GM06990 (cell line): Measurements from ENCODE around the gene KAT6B.
A peak's percentile ranks its signal among the peaks of the same experiment; 100 is the strongest.

Source experiments
- DNase-seq: peaks from one replicate; pipeline ENCODE4 v3.0.0-alpha.2; 2011; ENCODE audit not compliant: insufficient read length; ENCODE audit errors: extremely low read depth
- H3K27me3 ChIP-seq: replicated peaks from 2 replicates; pipeline ENCODE4 v1.6.0; 2011; ENCODE audit warnings: low read length; ENCODE audit not compliant: control insufficient read depth, insufficient read depth
- H3K36me3 ChIP-seq: 2 replicates; pipeline ENCODE4 v1.5.1; 2011; ENCODE audit warnings: low read length; ENCODE audit not compliant: control insufficient read depth, insufficient read depth
- H3K4me3 ChIP-seq: replicated peaks from 2 replicates; pipeline ENCODE4 v1.5.1; 2011; ENCODE audit warnings: low read depth, mild to moderate bottlenecking, control low read depth, low read length
- TF ChIP-seq, protein P1 (sequence below): IDR thresholded peaks from 2 replicates; pipeline ENCODE4 v1.5.1; 2011; ENCODE audit warnings: low read length, control low read depth, mild to moderate bottlenecking, inconsistent platforms; ENCODE audit not compliant: insufficient read depth, poor library complexity, severe bottlenecking

The KAT6B gene

DNA sequence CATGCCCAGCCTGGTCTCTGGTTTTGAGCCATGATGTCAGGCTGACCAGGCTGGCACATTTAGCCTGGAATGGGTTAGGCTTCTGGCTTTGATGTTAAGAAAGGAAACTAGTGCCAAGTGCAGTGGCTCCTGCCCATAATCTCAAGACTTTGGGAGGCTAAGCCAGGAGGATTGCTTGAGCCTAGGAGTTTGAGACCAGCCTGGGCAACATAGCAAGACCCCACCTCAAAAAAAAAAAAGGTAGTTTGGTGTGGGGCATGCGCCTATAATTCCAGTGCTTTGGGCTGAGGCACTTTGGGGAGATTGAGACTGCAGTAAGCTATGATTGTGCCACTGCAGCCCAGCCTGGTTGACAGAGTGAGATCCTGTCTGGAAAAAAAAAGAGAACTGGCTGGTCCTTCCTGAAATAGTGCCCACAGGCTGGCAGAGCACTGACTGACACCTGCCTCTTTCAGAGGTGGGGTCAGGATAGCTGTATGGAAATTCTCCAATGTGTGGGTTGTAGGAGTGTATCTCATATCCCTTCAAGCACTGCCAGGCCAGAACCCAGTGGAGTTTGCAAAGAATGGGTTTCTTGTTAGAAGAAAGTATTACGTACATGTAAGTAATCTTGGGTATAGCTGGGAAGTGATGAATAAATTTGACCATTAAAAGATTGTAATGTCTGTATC is 61.3 kb downstream of the KAT6B start:
- Histone ChIP-seq H3K4me3 (no peak overlapping the region), H3K27me3 (no peaks in the 10 kb centered on the region), H3K36me3 (no peaks in the 10 kb centered on the region)
- DNase-seq = no peak
- TF ChIP-seq, protein P1, sequence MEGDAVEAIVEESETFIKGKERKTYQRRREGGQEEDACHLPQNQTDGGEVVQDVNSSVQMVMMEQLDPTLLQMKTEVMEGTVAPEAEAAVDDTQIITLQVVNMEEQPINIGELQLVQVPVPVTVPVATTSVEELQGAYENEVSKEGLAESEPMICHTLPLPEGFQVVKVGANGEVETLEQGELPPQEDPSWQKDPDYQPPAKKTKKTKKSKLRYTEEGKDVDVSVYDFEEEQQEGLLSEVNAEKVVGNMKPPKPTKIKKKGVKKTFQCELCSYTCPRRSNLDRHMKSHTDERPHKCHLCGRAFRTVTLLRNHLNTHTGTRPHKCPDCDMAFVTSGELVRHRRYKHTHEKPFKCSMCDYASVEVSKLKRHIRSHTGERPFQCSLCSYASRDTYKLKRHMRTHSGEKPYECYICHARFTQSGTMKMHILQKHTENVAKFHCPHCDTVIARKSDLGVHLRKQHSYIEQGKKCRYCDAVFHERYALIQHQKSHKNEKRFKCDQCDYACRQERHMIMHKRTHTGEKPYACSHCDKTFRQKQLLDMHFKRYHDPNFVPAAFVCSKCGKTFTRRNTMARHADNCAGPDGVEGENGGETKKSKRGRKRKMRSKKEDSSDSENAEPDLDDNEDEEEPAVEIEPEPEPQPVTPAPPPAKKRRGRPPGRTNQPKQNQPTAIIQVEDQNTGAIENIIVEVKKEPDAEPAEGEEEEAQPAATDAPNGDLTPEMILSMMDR = no peak

DNA sequence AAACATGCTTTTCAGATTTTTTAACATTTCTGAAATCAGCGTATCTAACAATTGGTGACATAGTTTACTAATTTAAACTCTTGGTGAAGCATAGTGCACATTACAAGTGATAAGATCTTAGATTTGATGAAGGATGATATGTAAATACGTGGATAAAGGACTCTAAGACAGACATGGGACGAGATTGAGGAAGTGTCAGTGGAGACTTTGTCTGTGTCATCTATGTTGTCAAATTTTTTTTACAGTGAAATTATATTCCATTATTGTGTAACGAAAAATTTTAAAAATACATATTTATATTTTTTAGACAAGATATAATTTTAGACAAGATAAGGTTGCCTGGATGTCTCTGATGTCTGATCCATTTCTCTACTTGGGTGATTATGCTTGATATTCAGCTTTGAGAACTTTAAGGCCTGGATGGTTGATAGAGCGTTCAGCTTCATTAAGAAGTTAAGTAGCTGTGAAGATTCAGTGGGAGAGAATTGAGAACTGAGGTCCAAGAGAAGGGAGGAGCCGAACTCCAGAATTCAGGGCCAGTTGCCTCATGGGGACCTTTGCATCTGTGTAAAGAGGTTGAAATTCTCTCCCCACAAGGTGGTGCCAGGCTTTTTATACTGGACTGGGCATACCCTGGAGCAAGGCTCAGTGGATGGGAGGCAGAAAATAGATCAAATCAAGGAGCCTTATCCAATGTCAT is 62.7 kb downstream of the KAT6B start:
- DNase-seq = no peak
- Histone ChIP-seq H3K27me3 (no peaks in the 10 kb centered on the region), H3K4me3 (no peak overlapping the region), H3K36me3 (no peaks in the 10 kb centered on the region)
- TF ChIP-seq, protein P1 = peak; percentile 17

DNA sequence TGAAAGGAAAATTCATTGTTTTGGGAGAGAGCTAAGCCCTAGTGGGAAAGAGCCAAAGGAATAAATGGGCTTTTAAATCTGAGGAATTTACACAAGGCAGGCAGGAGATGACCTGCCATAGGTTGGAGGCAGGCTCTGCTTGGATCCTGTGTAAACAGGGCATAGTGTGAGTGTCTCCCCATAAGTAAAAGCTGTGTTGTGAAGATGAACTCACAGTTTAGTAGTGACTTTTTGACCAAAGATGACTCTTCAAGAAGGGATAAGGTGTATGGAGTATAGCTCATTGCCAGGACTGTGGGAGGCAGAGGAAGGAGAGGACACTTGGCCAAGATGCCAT is 63.2 kb downstream of the KAT6B start:
- H3K4me3 ChIP-seq = no peak overlapping the region
- no peak for DNase-seq
- TF ChIP-seq, protein P1 = no peak
- no peaks in the 10 kb centered on the region for H3K36me3 ChIP-seq
- no peaks in the 10 kb centered on the region for H3K27me3 ChIP-seq

DNA sequence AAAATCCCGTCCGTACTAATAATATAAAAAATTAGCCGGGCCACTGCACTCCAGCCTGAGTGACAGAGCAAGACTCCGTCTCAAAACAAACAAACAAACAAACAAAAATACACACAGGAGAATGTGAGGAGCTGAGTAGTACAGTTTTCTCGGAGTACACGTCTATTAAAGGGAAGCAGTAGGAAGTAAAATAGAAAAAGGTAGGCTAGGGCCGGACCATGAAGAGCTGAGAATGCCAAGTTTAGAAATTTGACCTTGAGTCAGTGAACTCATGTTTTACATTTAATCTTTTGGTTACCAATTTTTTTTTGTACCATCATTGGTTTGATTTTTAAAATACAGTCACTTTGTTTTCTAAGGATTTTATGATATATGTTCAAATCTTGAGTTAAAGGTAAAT is 64.1 kb downstream of the KAT6B start:
- no peaks in the 10 kb centered on the region for H3K36me3 ChIP-seq
- TF ChIP-seq, protein P1 = no peak
- H3K4me3 ChIP-seq = no peak overlapping the region
- H3K27me3 ChIP-seq = no peaks in the 10 kb centered on the region
- no peak for DNase-seq

DNA sequence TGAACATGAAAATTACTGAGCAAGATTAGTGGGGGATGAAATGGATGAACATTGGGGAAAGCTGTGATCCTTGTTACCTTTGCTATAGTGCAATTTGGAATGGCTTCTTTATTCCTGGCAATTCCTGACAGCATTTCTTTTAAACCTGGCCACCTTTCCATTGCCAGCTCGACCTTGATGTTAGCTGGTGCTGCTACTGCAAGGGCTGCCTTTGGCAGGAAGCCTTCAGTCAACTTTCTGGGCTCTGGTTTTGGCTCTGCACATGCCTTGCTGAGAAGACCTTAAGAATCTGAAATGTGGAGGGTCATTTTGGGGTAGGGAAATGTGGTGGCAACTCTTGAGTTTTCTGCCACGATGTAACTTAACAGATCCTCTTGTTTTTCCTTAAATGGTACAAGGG is 64.7 kb downstream of the KAT6B start:
- Histone ChIP-seq H3K36me3 (no peaks in the 10 kb centered on the region), H3K27me3 (no peaks in the 10 kb centered on the region), H3K4me3 (no peak overlapping the region)
- TF ChIP-seq, protein P1 = no peak
- no peak for DNase-seq
